SH-SY5Y (cell line): ENCODE data around the gene LRRC8B.

ENCODE experiments used
- GATA2 ChIP-seq: IDR thresholded peaks from 2 replicates; pipeline ENCODE4 v1.6.1; 2011; ENCODE audit warnings: mild to moderate bottlenecking, low read depth, low read length
- GATA3 ChIP-seq: IDR thresholded peaks from 2 replicates; pipeline ENCODE4 v1.6.1; 2011; ENCODE audit warnings: low read depth, mild to moderate bottlenecking, low read length, moderate library complexity

DNA sequence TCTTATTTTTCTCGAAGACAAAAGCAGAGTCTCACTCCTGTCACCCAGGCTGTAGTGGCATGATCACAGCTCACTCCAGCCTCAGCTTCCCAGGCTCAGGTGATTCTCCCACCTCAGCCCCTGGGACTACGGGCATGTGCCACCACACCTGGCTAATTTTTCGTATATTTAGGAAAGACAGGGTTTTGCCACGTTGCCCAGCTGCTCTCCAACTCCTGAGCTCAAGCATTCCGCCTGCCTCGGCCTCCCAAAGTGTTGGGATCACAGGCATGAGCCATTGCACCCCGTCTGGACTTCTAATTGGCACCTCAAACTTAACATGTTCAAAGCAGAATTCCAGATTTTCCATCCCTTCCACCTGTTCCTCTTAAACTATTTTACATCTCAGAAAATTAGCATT is 89.3 kb downstream of the LRRC8B start:
- TF ChIP-seq GATA2 (no peak), GATA3 (no peak)
